Midbrain (tissue), 1 donor: ENCODE measurements around the gene EDIL3.

ENCODE experiments used
- DNase-seq: peaks from one replicate; lab custom pipeline; 2025; lab: John Stamatoyannopoulos, UW

Gene EDIL3

DNA sequence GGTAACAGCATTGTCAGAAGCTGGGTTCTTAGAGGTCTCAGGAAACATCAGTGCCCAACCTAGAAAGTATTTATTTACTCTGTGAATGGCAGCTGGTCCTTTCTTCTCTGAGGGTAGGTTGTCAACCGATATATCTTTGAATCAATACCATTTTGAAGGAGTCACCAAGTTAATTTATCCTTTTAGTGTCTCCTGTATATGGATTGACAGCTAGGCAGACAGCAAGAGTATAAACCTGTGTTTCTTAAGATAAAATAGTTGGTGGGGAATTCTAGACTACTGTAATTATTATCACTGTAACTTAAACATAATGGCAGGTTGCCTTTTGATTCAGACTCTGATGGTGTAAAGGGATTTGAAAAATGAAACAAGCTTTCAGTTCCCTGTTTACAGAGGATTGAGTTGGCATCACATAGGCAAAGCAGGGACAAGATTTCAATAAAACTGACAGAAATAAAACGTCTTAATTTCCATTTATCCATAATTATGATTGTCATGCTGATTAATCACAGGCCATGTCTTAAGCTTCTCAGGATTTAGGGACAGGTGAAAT lies 473.2 kb downstream of the EDIL3 start:
- no peak for DNase-seq

DNA sequence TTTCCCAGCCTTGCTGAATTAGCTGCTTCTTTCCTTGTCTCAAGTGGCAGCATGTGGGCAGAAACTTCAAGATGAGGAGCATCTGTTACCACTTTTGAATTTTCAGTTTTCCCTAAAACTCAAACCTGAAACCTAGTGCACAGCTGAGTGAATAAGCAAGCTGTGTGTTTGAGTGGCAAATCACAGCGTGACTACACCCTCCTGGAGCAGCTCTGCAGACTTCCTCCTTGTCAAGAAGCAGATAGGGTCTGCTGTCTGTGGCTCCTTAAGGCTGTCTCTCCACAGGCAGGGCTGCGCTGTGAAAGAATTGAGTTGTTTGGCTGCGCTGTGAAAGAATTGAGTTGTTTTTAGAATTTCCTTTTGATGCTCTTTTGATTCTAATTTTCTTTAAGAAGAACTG lies 484.4 kb downstream of the EDIL3 start:
- DNase-seq, result no peak

DNA sequence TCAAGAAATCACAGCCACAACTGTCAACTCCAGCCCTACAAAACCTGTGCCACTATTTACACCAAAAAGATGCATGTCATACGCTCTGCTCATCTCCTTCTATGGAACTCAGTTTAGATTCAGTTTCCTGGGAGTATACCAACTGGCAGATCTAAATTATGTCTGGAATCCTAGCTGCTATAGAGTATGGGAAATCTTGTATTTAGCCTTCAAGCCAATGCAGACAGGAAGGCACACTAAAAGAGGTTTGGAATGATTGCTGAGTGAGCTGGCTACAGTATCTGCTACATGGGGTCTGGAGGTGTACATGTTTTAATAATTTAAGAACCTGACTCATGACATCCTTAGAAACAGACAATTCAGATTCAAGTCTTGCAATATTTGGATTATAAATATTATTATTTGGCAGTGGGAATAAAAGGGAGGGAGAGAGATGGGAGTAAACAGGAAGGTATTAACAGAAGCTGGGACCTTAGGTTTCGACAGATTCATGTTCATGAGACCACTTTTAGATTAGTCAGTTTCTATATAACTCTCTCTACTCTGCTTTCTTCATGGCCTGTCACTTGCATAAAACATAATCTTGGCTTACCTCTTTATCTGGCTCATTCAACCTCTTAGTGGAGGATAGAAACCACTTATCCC lies 485.2 kb downstream of the EDIL3 start:
- DNase-seq, result no peak

DNA sequence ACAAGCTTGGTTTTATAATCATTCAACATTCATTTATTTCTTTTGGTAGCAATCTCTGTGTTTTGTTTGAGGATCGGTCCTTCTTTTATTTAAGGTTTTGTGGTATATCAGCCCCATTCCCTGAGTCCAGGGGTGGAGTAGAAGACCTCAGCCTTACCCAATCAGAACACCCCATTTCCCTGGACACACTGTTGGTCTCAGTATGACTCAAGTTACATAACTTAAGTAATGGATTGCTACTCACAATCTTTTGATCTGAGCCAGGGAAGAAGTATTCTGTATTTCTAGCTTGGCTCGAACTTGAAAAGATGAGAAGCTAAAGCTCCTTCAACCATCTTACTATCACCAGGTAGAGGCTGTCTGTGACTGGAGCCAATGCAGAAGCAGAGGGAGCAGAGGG lies 488.8 kb downstream of the EDIL3 start:
- no peak for DNase-seq

DNA sequence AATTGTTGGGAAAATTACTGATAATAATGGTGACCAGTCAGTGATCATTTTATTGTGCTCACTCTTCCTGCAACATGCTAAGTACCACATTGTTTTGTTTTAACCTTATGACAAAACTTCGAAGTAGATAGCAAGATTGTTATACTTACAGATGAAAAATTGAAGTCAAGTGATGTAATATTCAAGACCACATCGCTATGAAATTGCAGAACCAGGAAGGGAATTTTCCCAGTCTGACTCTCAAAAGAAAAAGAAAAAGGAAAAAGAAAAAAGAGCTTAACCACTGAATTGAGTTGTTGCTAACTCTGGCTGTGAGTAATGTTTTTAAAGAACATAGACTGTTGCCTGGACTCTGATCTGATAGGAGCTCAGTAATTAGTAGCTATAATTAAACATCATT lies 493.4 kb downstream of the EDIL3 start:
- DNase-seq, result no peak
